Effector memory CD8-positive, alpha-beta T cell (primary cell): Measurements from ENCODE around the gene TELO2.

Experiments
- ATAC-seq: fragments of 150-1000 bp; cut with Tn5 transposase; replicated peaks from 2 replicates; pipeline ENCODE4 v1.10.0; 2021; ENCODE audit warnings: mild to moderate bottlenecking, moderate library complexity
- DNase-seq, 3 experiments: peaks; one replicate each; pipeline ENCODE4 v3.0.0; 2021
- H3K27ac Mint-ChIP-seq, 2 donors: one replicate each; pipeline ENCODE4 v1.8.0; 2022; ENCODE audit warnings: mild to moderate bottlenecking in 2 of 2, mixed read lengths in 2 of 2, moderate library complexity in 2 of 2
- H3K27me3 Mint-ChIP-seq, 2 donors: one replicate each; pipeline ENCODE4 v1.8.0; 2022; ENCODE audit warnings: mixed read lengths in 2 of 2
- H3K36me3 Mint-ChIP-seq: one replicate; pipeline ENCODE4 v1.8.0; 2022; ENCODE audit warnings: mild to moderate bottlenecking, moderate library complexity, mixed read lengths; ENCODE audit not compliant: insufficient read depth
- H3K4me1 Mint-ChIP-seq, 2 donors: one replicate each; pipeline ENCODE4 v1.8.0; 2022; ENCODE audit warnings: low read depth in 2 of 2, mixed read lengths in 2 of 2
- H3K4me3 Mint-ChIP-seq, 2 donors: one replicate each; pipeline ENCODE4 v1.8.0; 2022; ENCODE audit warnings: mild to moderate bottlenecking in 2 of 2, mixed read lengths in 2 of 2, moderate library complexity in 2 of 2
- H3K9me3 Mint-ChIP-seq, 2 donors: one replicate each; pipeline ENCODE4 v1.8.0; 2022; ENCODE audit warnings: mixed read lengths in 2 of 2

Gene TELO2

DNA sequence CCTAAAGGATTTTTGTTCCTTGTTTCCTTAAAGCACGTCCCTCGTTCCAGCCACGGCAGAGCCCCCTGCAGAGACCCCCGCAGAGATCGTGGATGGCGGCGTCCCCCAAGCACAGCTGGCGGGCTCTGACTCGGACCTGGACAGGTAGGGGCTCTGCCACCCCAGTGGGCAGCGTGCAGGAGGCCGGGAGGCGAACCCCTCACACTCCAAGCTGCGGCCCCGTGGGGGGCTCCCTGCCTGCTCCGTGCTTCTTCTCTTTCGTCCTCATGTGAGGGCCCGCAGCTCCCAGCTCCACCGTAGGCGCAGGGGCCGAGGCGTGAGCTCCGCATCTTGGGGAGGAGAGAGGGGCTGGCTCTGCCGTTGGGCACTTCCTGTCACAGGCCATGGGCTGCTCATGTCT, 8.5 kb downstream of the TELO2 start:
- Mint-ChIP-seq H3K4me1 (no peaks in the 10 kb centered on the region), H3K27me3 (no peaks in the 10 kb centered on the region), H3K9me3 (no peaks in the 10 kb centered on the region), H3K36me3 (peaks cover 4% of the 10 kb centered on the region), H3K27ac (no peak overlapping the region), H3K4me3 (no peak overlapping the region)
- ATAC-seq (no peak), DNase-seq (no peak)

DNA sequence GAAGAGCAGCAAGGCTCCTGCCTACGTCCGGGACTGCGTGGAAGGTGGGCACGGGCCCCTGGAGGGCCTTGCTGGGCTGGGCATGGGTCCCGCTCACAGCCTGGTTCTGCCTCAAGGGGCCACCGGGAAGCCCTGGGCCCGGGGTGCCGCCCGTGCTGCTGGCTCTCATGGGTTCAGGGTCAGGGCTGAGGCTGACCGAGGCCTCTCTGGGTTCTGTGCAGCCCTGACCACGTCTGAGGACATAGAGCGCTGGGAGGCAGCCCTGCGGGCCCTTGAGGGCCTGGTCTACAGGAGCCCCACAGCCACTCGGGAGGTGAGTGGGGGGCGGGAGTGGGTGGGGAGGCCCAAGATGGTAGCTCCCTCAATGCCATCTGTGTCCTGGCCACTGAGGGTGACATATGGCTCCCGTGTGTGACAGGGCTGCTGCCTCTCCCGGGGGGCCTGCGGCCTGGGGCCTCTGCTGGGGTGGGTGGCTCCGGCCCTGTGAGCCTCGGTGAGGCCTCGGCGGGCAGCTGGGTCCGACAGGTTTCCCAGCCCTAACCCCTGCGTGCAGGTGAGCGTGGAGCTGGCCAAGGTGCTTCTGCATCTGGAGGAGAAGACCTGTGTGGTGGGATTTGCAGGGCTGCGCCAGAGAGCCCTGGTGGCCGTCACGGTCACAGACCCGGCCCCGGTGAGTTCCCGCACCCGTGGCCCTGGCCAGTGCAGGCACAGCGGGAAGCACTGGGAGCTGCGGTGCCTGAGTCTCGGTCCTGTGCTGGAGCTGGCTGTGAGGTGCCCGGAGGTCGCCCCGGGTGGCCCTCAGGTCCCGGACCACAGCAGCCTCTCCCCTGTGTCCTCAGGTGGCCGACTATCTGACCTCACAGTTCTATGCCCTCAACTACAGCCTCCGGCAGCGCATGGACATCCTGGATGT, 9.2 kb downstream of the TELO2 start:
- no peak for ATAC-seq
- H3K27me3 Mint-ChIP-seq: no peaks in the 10 kb centered on the region
- peaks cover 4% of the 10 kb centered on the region for H3K36me3 Mint-ChIP-seq

DNA sequence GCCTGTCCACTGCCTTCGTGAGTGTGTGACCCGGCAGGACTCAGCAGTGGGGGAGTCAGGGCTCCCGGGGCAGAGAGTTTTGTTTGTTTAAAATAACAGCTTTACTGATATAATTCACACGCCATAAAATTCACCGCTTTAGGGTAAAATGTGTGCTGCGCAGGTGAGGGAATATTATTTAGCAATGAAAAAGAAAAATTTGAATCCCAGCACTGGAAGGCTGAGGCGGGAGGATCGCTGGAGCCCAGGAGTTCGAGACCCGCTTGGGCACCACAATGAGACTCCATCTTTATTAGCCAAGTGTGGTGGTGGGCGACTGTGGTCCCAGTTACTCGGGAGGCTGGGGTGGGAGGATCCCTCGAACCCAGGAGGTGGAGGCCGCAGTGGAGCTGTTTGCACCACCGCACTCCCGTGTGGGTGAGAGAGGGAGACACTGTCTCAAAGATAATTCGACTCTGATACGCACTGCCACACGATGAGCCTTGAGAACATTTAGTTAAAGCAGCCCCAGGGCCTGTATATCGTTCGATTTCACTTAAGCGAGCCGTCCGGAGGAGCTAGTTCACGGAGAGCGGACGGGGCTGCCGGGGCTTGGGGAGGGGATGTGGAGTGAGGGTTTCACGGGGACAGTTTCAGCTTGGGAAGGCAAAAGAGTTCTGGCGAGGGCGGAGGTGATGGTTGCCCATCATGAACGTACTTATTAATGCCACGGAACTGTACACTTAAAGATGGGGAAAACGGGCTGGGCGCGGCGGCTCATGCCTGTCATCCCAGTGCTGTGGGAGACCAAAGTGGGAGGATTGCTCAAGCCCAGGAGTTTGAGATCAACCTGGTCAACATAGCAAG, 10.2 kb downstream of the TELO2 start:
- H3K4me1 Mint-ChIP-seq: no peaks in the 10 kb centered on the region
- DNase-seq (no peak), ATAC-seq (no peak)
- no peaks in the 10 kb centered on the region for H3K27me3 Mint-ChIP-seq
- no peaks in the 10 kb centered on the region for H3K9me3 Mint-ChIP-seq
- H3K36me3 Mint-ChIP-seq: peaks cover 5% of the 10 kb centered on the region
- no peak overlapping the region for H3K4me3 Mint-ChIP-seq
- no peak overlapping the region for H3K27ac Mint-ChIP-seq

More for the DNA sequence above, 9.2 kb downstream of the TELO2 start:
- Mint-ChIP-seq H3K9me3 (no peaks in the 10 kb centered on the region), H3K4me1 (no peaks in the 10 kb centered on the region), H3K27ac (no peak overlapping the region), H3K4me3 (no peak overlapping the region)
- no peak for DNase-seq

DNA sequence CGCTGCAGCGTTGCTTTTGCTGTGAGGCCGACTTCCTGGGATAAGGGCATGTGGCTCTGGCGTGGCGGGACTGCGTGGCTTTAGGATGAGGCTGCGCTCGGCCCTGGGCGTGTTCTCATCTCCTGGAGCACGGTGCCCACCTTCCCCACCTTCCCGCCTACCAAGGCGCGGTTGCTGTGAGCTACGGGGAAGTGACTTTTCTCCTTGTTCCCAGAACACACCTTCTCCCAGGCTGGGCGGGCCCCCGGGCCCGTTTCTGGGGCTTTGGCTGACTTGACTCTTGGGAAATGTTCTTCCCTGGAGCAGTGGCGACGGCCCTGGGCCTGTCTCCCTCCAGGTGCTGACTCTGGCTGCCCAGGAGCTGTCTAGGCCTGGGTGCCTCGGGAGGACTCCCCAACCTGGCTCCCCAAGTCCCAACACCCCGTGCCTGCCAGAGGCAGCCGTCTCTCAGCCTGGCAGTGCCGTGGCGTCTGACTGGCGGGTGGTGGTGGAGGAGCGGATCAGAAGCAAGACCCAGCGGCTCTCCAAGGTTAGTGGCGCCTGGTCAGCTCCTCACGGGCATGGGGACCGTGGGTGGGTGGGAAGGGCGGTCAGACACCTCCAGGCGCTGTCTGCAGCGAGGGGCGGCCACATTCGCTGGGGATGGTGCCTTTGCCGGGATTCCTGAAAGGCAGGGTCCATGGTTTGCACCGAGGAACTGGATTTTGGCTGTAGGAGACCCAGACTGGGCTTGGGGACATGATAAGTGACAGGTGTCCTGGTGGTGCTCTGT, 12.1 kb downstream of the TELO2 start:
- DNase-seq (no peak), ATAC-seq (no peak)
- Mint-ChIP-seq H3K36me3 (peaks cover 9% of the 10 kb centered on the region), H3K27ac (no peak overlapping the region), H3K4me3 (no peak overlapping the region), H3K9me3 (no peaks in the 10 kb centered on the region), H3K4me1 (no peaks in the 10 kb centered on the region), H3K27me3 (no peaks in the 10 kb centered on the region)

DNA sequence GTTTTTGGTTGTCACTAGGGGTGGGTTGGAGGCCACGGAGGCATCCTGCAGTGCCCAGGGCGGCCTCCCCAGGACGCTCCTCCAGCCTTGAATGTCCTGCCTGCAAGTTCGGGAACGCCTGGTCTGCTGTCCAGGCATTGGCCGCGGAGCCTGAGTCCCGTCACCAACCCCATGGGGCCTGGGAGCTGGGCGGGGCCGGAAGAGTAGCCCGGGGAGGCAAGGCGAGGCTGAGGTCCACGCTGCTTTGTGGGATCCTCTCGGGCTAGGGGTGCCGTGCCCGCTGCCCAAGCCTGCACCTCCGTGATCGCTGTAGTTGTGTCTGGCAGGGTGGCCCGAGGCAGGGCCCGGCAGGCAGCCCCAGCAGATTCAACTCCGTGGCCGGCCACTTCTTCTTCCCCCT, 12.8 kb downstream of the TELO2 start:
- H3K4me3 Mint-ChIP-seq: no peak overlapping the region
- no peak overlapping the region for H3K27ac Mint-ChIP-seq
- H3K9me3 Mint-ChIP-seq: no peaks in the 10 kb centered on the region
- peaks cover 10% of the 10 kb centered on the region for H3K36me3 Mint-ChIP-seq
- H3K27me3 Mint-ChIP-seq: no peaks in the 10 kb centered on the region
- H3K4me1 Mint-ChIP-seq: no peaks in the 10 kb centered on the region
- DNase-seq: no peak
- ATAC-seq: no peak

DNA sequence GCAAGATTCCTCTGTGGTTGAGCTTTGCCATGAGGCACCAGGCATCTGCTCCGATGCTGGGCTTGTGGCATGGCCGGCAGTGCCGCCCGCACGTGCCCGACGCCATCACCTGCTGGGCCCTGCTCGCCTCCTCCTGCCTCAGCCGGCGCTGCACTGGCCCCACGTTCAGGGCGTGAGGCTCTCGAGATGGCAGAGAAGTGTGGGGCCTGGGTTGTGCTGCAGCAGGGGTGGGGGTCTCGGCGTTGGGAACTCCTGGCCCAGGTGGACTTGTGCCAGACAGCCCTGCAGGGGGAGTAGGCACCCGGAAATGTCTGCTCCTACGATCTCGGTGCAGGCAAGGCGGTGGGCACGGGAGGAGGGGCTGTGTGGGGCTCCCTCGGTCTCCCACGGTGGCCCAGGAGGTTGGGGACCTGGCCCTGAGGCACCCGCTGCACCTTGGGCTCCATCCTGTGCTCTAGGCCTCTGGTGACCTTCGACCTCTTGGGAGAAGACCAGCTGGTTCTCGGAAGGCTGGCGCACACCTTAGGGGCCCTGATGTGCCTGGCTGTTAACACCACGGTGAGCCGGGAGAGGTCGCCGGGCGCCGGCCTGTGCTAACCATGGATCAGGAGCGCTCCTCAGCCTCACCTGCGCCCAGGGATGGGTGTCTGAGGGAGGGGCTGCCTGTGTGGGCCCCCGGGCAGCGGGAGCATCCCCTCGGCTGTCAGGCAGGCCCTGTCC, 13.5 kb downstream of the TELO2 start:
- Mint-ChIP-seq H3K27ac (no peak overlapping the region), H3K4me3 (no peak overlapping the region), H3K27me3 (no peaks in the 10 kb centered on the region), H3K9me3 (no peaks in the 10 kb centered on the region), H3K4me1 (no peaks in the 10 kb centered on the region), H3K36me3 (peaks cover 10% of the 10 kb centered on the region)
- ATAC-seq: no peak
- DNase-seq: no peak

DNA sequence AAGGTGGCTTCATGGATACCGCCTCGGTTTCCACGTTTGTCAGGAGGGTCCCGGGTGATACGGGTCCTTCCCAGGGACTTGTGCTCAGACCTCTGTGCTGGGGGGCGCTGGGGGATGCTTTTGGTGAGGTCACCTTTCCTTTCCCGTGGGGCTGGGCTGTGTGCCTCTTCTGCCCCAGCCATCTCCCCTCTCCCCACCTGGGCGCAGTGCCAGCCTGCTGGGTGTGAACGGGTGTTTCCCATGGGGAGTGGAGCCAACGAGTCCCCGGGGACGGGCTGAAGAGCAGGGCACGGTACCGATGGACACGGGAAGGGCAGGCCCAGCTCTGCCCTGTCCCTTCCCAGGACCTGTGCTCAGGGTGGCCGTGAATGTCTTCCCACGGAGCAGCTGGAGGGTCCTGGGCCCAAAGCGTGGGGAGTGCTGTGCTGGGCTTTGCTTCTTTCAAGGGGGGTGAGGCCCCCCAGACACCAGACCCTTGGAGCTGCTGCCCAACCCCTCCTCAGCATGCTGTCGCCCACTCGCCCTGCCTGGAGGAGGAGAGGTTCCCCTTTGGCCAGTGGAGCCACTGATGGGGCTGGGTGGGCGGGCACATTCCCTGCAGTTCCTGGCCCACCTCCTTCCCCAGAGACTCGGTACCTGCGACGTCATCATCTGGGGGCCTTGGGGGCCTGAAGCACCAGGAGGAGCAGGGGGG, 15.5 kb downstream of the TELO2 start:
- Mint-ChIP-seq H3K4me1 (no peaks in the 10 kb centered on the region), H3K27ac (no peak overlapping the region), H3K27me3 (no peaks in the 10 kb centered on the region), H3K9me3 (no peaks in the 10 kb centered on the region), H3K4me3 (no peak overlapping the region), H3K36me3 (peaks cover 13% of the 10 kb centered on the region)
- ATAC-seq (no peak), DNase-seq (no peak)

DNA sequence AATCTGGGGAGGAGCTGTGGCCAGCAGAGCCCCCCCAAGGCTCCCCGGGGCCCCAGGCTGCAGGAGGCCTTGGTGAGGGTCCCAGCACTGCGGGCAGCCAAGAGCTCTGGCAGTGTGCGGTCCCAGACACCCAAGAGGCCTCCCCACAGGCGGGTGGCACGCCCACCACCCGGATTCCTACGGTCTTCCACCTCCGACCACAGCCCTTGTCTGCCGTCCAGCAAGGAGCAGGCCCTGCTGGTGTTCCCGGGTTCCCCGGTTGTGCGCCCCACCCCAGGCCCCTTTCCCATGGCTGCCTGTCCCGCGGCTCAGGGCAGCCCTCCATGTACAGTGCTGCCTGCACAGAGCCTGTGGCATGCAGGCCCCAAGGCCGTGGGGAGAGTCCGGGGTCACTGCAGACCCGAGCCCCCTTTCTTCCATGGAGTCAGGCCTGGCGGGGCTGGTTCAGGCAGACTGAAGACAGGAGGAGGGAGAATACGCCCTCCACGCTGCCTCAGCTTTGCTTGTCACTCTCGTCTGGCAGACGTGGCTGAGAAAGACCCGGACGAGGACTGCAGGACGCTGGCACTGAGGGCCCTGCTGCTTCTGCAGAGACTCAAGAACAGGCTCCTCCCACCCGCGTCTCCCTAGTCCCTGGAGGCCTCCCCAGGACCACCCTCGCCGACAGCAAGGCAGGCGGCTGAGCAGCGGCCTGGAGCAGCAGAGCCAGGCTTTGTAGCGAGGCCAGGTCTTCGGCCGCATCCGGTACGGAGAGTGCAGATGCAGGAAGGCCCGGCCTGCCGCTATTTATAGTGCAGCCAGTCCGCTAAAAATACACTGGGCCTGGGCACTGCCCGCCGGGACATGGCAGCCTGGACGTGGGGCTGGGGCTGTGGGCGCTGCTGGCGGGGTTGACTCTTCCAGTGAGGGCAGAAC, 16.4 kb downstream of the TELO2 start:
- Mint-ChIP-seq H3K27ac (no peak overlapping the region), H3K4me1 (no peaks in the 10 kb centered on the region), H3K36me3 (peaks cover 13% of the 10 kb centered on the region), H3K9me3 (no peaks in the 10 kb centered on the region), H3K4me3 (no peak overlapping the region), H3K27me3 (no peaks in the 10 kb centered on the region)
- DNase-seq: no peak
- no peak for ATAC-seq

DNA sequence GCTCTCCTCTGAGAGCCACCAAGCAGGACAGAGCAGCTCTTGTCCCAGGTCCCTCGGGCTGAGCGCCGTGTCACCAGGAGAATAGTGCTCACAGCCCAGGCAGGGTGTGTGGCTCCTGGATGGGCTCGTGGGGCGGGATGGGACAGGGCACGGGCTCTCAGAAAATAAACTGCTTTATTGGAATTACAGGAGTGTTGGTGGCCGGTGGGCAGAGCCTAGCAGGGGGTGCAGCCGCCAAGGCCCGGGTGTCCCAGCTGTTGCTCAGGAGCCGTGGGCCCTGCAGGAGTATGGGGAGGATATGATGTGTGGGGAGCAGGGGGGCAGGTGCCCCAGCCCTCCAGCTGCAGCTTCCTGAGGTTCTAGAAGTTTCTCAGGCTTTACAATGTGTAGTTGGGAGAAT, 17.1 kb downstream of the TELO2 start:
- Mint-ChIP-seq H3K27ac (no peak overlapping the region), H3K36me3 (peaks cover 13% of the 10 kb centered on the region), H3K9me3 (no peaks in the 10 kb centered on the region), H3K4me3 (no peak overlapping the region), H3K4me1 (no peaks in the 10 kb centered on the region), H3K27me3 (no peaks in the 10 kb centered on the region)
- ATAC-seq: no peak
- no peak for DNase-seq

DNA sequence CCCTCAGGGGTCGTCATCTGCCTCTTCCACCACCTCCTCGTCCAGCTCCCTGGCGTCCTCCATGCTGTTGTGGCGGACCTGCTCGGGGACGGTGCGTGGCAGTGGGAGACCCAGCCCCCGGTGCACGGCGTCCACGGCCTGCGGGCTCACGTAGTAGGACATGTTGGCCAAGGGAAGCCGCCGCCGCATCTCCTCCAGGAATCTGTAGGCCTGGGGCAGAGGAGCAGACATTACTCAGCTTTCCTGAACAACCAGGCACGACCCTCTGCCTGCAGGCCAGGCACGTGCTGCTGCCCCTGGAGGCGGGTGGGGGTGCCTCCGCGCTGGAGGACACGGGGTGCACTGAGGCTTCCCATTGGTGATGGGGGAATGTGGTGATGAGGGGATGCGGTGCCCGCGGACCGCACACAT, 17.8 kb downstream of the TELO2 start:
- ATAC-seq: no peak
- Mint-ChIP-seq H3K4me3 (no peak overlapping the region), H3K27me3 (no peaks in the 10 kb centered on the region), H3K9me3 (no peaks in the 10 kb centered on the region), H3K4me1 (no peaks in the 10 kb centered on the region), H3K27ac (no peak overlapping the region), H3K36me3 (peaks cover 13% of the 10 kb centered on the region)
- DNase-seq: no peak

DNA sequence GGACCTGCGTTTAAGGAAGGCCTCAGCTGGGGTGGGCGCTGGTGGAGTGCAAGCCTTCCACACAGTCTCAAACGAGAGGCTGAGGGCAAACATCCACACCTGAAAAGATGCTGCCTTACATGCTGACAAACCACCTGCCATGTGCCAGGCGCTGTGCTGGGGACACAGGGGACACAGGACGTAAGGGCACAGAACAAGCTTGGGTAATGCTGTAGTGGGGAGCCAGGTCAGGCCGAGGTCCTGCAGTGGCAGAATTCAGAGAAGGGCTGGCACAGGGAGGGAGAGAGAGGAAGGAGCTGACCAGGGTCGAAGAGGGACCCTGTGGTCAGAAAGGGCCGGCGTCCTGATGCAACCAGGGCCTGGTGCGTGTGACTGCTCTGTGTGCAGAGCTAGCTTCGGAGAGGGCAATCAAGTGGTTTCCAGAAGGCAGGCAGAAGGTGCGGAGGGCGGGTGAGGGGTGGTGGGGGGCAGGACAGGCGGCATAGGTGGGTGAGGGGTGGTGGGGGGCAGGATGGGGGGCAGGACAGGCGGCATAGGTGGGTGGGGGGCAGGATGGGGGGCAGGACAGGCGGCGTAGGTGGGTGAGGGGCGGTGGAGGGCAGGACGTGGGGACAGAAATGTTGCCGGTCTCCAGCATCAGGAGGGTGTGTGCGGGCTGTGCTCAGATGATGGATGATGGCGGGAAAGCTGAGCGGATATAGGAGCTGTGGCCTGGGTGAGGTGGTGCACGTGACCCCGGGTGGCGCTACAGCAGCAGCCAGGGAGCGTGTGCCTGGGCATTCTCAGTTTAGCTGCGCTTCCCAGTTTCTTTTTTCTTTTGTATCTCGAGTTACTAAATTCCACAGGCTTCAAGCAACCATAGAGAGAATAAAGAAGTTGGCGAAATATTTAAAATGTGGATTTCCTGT, 18.8 kb downstream of the TELO2 start:
- H3K4me3 Mint-ChIP-seq: no peak overlapping the region
- no peak for DNase-seq
- H3K36me3 Mint-ChIP-seq: peaks cover 13% of the 10 kb centered on the region
- no peaks in the 10 kb centered on the region for H3K27me3 Mint-ChIP-seq
- no peak for ATAC-seq
- no peak overlapping the region for H3K27ac Mint-ChIP-seq
- H3K9me3 Mint-ChIP-seq: no peaks in the 10 kb centered on the region
- no peaks in the 10 kb centered on the region for H3K4me1 Mint-ChIP-seq
